ENCODE measurements around the gene LMOD1. TPM values are rescaled to one million over a fixed set of nuclear protein-coding genes. Genes with fewer than 3 reads are reported as not detected.
"Not testable (repeated sequence)": the region's sequence is repeated elsewhere in the genome, so short reads cannot be mapped to it uniquely, and the experiment has no call there.

Gene LMOD1
- polyA plus RNA-seq, 4 donors: 4.5 to 6.0 (median 4.9) TPM

- no peak for DNase-seq (ENCODE audit: low read depth in 4 of 4, low spot score in 2 of 4)
These were observed 8.1 kb upstream of the LMOD1 start for GRCh38 chr1:201954263-201955008.

- DNase-seq (ENCODE audit: low read depth in 4 of 4, low spot score in 2 of 4): no peak
These were observed 3.1 kb upstream of the LMOD1 start for GRCh38 chr1:201949491-201949890.

DNA sequence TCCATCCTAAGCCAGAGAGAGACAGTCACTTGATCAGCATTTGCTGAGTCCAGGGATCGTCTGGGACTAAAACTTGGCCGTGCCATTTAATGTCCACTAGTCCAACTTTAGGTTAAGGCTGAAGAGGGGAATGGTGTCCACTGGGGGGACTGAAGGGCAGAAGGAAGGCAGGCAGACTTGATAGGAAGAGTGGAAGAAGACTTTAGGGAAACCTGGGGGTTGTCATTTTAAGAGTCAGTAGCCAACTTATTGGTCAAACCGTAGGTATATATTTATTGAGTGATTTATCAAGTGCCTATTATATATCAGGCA is 1.3 kb upstream of the LMOD1 start:
- no peak for DNase-seq (ENCODE audit: low read depth in 4 of 4, low spot score in 2 of 4)

- DNase-seq (ENCODE audit: low read depth in 4 of 4, low spot score in 2 of 4): no peak
These were observed 505 bp downstream of the LMOD1 start for GRCh38 chr1:201945863-201946223.

- no peak for DNase-seq (ENCODE audit: low read depth in 4 of 4, low spot score in 2 of 4)
These were observed 1.2 kb downstream of the LMOD1 start for GRCh38 chr1:201945157-201945556.

GRCh38 chr1:201944639-201945038 is 1.7 kb downstream of the LMOD1 start:
- DNase-seq (ENCODE audit: low read depth in 4 of 4, low spot score in 2 of 4): no peak

DNA sequence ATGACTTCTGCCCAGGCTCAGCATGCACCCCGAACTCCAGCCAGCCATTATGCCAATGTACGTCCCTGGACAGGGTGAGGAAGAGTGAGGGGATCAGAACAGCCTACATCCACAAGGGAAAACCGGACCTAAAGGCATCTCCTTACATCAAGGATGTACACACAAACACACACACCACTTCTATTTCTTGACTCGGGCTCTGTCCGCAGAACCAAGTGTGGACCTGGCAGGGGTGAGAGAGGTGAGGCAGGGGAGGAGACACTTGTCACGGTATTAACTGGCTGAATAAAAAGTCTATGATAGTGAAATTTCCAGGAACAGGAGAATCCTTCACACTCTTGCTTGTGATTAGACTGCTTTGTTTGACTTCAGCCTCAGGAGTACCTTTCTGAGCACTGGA is 2.3 kb downstream of the LMOD1 start:
- no peak for DNase-seq (ENCODE audit: low read depth in 4 of 4, low spot score in 2 of 4)

- DNase-seq (ENCODE audit: low read depth in 4 of 4, low spot score in 2 of 4): no peak
These were observed 4.2 kb downstream of the LMOD1 start for GRCh38 chr1:201942129-201942495.

GRCh38 chr1:201941420-201942128 is 4.8 kb downstream of the LMOD1 start:
- DNase-seq (ENCODE audit: low read depth in 4 of 4, low spot score in 2 of 4): peak in 2 of 4 donors; percentile 53 to 66

GRCh38 chr1:201940316-201940715 is 6.0 kb downstream of the LMOD1 start:
- not testable (repeated sequence) for DNase-seq (ENCODE audit: low read depth in 4 of 4, low spot score in 2 of 4)

- DNase-seq (ENCODE audit: low read depth in 4 of 4, low spot score in 2 of 4): no peak
These were observed 6.8 kb downstream of the LMOD1 start for GRCh38 chr1:201939574-201939973.

- no peak for DNase-seq (ENCODE audit: low read depth in 4 of 4, low spot score in 2 of 4)
These were observed 7.2 kb downstream of the LMOD1 start for GRCh38 chr1:201939148-201939547.

- no peak for DNase-seq (ENCODE audit: low read depth in 4 of 4, low spot score in 2 of 4)
These were observed 7.8 kb downstream of the LMOD1 start for GRCh38 chr1:201938440-201939035.

GRCh38 chr1:201937624-201938213 is 8.6 kb downstream of the LMOD1 start:
- no peak for DNase-seq (ENCODE audit: low read depth in 4 of 4, low spot score in 2 of 4)

DNA sequence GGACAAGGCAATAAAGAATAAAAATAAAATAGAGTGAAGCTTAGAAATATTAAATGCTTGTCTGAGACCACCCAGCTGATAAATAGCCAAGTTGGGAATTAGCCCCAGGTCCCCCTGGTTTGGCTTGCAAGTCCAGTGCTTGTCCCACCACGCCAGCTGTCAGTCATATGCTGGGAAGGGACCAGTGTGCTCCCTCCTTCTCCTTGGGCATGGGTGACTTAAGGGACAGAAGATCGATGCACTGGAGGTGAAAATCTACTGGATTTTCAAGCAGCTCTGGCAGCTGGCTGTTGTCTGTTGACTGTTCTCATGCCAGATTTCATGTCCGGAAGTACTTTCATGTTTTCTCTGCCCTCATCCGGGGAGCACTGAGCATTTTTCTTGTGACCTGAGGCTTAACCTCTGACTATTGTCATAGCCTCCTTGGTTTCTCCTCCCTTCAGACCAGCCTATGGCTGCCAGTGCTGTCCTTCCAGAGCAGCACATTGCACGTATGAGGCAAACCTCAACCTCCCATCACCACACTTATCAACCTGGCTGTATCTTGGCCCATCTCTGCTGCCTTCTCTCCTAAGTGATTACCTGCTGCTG is 12.4 kb downstream of the LMOD1 start:
- DNase-seq (ENCODE audit: low read depth in 4 of 4, low spot score in 2 of 4): no peak

GRCh38 chr1:201930803-201931202 is 15.5 kb downstream of the LMOD1 start:
- no peak for DNase-seq (ENCODE audit: low read depth in 4 of 4, low spot score in 2 of 4)

- DNase-seq (ENCODE audit: low read depth in 4 of 4, low spot score in 2 of 4): no peak
These were observed 16.2 kb downstream of the LMOD1 start for GRCh38 chr1:201930137-201930536.

DNA sequence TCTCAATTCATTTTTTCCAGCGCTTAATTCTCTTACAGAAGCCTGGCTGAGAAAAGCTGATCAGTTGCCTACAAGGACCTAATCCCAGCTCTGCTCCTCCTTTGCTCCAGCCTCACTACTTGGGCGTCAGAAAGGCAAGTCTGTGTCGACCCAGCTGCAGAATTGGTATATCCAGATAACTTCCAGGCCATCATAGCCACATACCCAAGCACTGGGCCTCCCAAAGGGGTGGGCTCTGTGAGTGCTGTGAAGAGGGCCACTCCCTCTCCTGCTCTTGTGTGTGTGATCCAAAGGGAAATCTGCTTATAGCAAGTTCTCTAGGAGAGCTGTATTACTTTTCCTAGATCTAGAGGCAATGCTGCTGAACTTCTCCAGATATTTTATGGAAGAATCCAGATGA is 18.1 kb downstream of the LMOD1 start:
- DNase-seq (ENCODE audit: low read depth in 4 of 4, low spot score in 2 of 4): no peak

DNA sequence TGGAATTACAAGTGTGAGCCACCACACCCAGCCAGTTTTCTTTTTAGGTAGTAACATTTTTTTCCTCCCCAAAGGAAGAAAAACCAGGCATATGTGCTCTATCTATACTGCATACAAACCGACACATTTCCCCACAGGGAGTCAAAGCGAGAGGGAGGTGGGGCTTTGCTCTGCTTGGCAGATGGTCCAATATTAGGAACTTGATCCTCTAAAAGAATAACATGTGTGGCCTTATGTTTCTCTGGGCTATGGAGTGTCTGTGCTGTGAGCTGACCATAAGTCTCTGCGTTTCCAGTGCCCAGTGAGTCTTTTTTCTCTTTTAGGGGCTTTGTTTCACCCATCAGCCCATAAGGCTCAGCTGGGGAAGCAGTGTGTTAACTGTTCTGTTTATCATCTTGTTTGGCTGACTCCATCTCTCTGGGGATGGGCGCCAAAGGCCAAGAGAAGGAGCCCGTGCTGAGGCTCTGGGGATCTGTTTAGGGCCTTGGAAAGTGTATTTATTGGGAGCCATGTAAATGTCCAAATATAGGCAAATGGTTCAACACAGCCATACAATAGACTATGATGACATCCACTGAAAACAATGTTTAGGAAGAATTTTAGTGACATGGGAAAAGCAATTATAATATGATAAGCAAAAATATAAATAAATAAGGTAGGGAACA is 20.2 kb downstream of the LMOD1 start:
- no peak for DNase-seq (ENCODE audit: low read depth in 4 of 4, low spot score in 2 of 4)

GRCh38 chr1:201925301-201925567 is 21.1 kb downstream of the LMOD1 start:
- no peak for DNase-seq (ENCODE audit: low read depth in 4 of 4, low spot score in 2 of 4)

- DNase-seq (ENCODE audit: low read depth in 4 of 4, low spot score in 2 of 4): no peak
These were observed 24.3 kb downstream of the LMOD1 start for GRCh38 chr1:201921952-201922558.

All from left renal cortex interstitium (tissue), 4 donors.